Cardiac fibroblast (primary cell): ENCODE data around the gene PKHD1.

Experiments used
- DNase-seq, 2 donors: peaks; one replicate each; pipeline versions ENCODE4 v3.0.0 to v3.0.0-alpha.2; 2010; ENCODE audit warnings: low read depth in 2 of 2
- H3K4me3 ChIP-seq, 2 donors: replicated peaks in 1 of 2; 1 replicate in 1 of 2; 2 replicates in 1 of 2; pipeline ENCODE4 v1.5.1; 2011; ENCODE audit warnings: low read depth in 2 of 2, low read length in 2 of 2, mild to moderate bottlenecking in 2 of 2, moderate library complexity in 1 of 2
- CTCF ChIP-seq: IDR thresholded peaks from one replicate; pipeline ENCODE4 v1.5.1; 2011; ENCODE audit warnings: low read depth, mild to moderate bottlenecking, low read length, inconsistent platforms

Gene PKHD1

GRCh38 chr6:52019092-52019491, 68.3 kb downstream of the PKHD1 start:
- no peak overlapping the region for H3K4me3 ChIP-seq
- no peak for DNase-seq
- no peak for TF ChIP-seq CTCF

GRCh38 chr6:52016915-52017748, 70.3 kb downstream of the PKHD1 start:
- no peak overlapping the region for H3K4me3 ChIP-seq
- TF ChIP-seq CTCF = no peak
- no peak for DNase-seq

- TF ChIP-seq CTCF = no peak
- no peak for DNase-seq
These were observed 71.5 kb downstream of the PKHD1 start for GRCh38 chr6:52015953-52016352.

GRCh38 chr6:52014391-52014790, 73.0 kb downstream of the PKHD1 start:
- DNase-seq = no peak
- TF ChIP-seq CTCF = no peak
- H3K4me3 ChIP-seq = no peak overlapping the region

More at GRCh38 chr6:52015953-52016352, 71.5 kb downstream of the PKHD1 start:
- no peak overlapping the region for H3K4me3 ChIP-seq

GRCh38 chr6:52013035-52013434, 74.4 kb downstream of the PKHD1 start:
- DNase-seq = peak in 1 of 2 donors; percentile 2
- no peak overlapping the region for H3K4me3 ChIP-seq
- no peak for TF ChIP-seq CTCF

GRCh38 chr6:52012582-52012981, 74.8 kb downstream of the PKHD1 start:
- no peak for TF ChIP-seq CTCF
- H3K4me3 ChIP-seq = no peak overlapping the region
- DNase-seq = no peak
